NCI-H460 (cell line): ENCODE measurements around the gene ADGRL2. TPM values are rescaled to one million over a fixed set of nuclear protein-coding genes. Genes with fewer than 3 reads are reported as not detected.

ENCODE experiments used
- DNase-seq: peaks from one replicate; pipeline ENCODE4 v3.0.0-alpha.2; 2016; ENCODE audit warnings: low read depth; ENCODE audit errors: extremely low read depth
- total RNA-seq: library from RNA; depleted of rRNA; stranded (reverse); fragments of >200 nt; shearing (Covaris generic); gene quantifications from 2 replicates; pipeline ENCODE4 v1.2.3, GENCODE V29; 2014

ADGRL2 gene
- total RNA-seq, 1 experiment from 2014 or later: 15.3 TPM

- no peak for DNase-seq
Measured at GRCh38 chr1:81805537-81806431, 5.0 kb downstream of the ADGRL2 start.

DNA sequence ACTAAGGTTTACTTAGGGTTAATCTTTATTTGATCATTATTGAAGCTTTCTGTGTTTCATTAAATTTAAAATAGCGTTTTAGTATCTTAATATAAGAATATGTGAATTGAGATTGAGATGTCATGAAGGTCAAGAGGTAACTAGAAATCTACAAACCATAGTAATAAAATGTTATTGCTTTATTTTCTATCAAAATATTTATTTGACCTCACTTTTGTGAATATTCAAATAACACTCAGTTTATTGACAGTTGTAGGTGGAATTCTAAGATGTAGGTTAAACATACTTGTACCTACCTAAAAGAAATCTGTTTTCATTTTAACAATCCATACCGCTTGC lies 5.7 kb downstream of the ADGRL2 start:
- no peak for DNase-seq

GRCh38 chr1:81808760-81809159 lies 8.0 kb downstream of the ADGRL2 start:
- DNase-seq: no peak

- DNase-seq: no peak
Measured at GRCh38 chr1:81809808-81810207, 9.1 kb downstream of the ADGRL2 start.

- no peak for DNase-seq
Measured at GRCh38 chr1:81811757-81812371, 11.1 kb downstream of the ADGRL2 start.

GRCh38 chr1:81812712-81813111 lies 12.0 kb downstream of the ADGRL2 start:
- DNase-seq: no peak

DNA sequence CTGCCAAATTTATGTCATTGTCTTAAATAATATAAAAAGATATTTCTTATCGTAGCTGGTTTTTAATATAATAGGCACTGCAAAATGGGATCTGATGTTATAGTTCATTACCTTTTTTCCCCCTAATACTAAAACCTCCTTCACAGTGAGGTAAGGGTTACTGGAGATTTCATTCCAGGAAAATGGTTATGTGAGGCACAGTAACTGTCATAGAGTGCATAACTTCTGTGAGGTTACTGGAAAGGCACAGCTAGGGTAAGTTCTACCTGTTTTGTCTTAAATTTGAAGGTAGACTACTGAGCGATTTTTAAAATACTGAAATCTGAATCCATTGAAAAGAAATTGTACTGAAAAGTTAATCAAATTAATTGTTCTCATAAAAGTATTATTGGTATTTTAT lies 13.0 kb downstream of the ADGRL2 start:
- no peak for DNase-seq

- no peak for DNase-seq
Measured at GRCh38 chr1:81819613-81820012, 18.9 kb downstream of the ADGRL2 start.

GRCh38 chr1:81820765-81821164 lies 20.0 kb downstream of the ADGRL2 start:
- no peak for DNase-seq

DNA sequence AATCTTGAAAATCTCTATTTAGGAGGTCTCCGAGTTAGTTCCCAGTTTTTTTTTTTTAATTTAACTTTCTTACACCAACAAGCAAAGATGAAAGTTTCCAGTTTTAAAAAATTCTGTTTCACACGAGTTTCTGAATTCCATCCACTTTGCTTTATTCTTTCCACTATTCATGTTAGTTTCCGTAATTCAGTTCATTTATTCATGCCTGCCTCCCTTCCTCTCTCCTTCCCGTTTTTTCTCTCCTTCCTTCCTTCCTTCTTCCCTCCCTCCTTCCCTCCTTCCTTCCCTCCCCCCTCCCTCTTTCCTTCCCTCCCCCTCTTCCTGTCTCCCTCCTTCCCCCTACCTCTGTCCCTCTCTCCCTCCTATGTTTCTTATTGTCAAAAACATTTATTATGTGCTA lies 22.3 kb downstream of the ADGRL2 start:
- DNase-seq: no peak

GRCh38 chr1:81824759-81825158 lies 24.0 kb downstream of the ADGRL2 start:
- DNase-seq: no peak

- DNase-seq: no peak
Measured at GRCh38 chr1:81827942-81828341, 27.2 kb downstream of the ADGRL2 start.

DNA sequence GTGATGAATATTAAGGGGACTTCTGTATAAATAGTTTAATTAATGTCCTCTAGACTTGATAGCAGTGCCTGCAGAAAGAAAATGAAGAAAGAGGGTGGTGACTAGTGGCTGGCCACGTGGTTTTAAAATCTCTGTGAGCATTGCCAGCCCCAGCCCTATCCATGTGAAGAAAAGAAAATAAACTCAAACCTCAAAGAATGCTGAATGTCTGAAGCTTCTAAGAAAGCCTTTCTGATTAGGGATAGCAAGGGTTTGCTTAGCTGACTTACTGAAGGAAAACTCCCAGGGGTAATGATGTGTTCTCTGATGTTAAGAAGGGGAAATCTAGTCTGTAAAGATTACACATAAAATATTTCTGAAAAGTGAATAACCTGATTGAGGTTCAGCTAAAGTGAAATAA lies 31.8 kb downstream of the ADGRL2 start:
- no peak for DNase-seq

DNA sequence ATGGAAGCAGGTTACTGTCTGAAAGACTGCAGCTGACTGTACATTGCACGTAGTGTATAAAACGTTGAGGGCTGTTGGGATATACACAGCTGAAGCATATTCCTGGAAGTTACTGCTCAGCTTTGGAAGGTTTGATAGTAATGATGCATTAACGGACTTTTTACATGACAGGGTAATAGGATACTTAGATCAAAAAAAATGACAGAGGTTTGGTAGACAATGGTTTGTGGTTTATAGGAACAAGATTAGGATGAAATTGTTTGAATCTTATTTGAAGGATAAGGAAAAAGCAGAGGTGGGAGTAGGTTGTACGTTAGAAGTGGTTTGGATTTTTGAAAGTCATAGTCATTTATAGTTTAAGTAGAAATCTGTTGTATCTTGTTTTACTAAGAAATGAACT lies 33.0 kb downstream of the ADGRL2 start:
- no peak for DNase-seq

DNA sequence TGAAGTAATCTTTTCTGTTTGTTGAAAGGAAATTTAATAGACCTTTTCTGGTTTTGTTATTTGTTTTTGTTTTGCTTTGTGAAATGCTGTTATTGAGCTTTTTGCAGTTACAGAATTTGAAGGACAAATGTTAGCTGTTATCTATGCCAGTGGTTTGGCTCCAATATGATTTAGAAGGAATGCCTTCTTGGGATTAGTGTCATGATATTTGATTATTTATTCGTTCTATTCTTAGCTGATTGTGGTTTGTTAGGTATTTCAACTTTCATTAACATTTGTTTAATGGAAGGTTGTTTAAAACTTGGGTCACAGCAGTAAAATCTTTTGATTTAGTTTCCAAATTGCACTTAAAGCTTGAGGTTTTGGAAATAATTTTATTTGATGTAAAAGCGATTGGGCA lies 33.5 kb downstream of the ADGRL2 start:
- no peak for DNase-seq

- DNase-seq: no peak
Measured at GRCh38 chr1:81834921-81835698, 34.4 kb downstream of the ADGRL2 start.

GRCh38 chr1:81836007-81836626 lies 35.4 kb downstream of the ADGRL2 start:
- no peak for DNase-seq

- DNase-seq: no peak
Measured at GRCh38 chr1:81838600-81839218, 38.0 kb downstream of the ADGRL2 start.

- no peak for DNase-seq
Measured at GRCh38 chr1:81840805-81841204, 40.1 kb downstream of the ADGRL2 start.

- DNase-seq: no peak
Measured at GRCh38 chr1:81841795-81842194, 41.1 kb downstream of the ADGRL2 start.

DNA sequence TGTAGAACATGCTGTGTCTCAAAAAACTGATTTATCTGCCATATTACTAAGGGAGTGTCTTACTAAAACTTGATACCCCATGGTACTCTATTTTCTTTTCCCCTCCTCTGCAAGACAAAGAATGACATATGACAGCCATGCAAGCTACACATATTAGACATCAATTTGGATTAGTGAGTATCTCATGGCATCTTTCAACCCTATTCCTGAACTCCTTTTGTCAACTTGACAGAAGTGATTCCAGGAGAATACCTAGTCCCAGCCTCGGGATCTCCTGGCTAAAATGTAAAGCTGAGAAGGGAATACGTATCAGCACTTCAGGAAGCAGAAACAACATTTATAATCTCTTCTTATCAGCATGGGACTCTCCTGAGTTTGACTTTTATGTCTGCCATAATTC lies 43.7 kb downstream of the ADGRL2 start:
- no peak for DNase-seq
